ENCODE measurements around the gene PPFIA1.
A peak's percentile ranks its signal among the peaks of the same experiment; 100 is the strongest.

Gene PPFIA1

DNA sequence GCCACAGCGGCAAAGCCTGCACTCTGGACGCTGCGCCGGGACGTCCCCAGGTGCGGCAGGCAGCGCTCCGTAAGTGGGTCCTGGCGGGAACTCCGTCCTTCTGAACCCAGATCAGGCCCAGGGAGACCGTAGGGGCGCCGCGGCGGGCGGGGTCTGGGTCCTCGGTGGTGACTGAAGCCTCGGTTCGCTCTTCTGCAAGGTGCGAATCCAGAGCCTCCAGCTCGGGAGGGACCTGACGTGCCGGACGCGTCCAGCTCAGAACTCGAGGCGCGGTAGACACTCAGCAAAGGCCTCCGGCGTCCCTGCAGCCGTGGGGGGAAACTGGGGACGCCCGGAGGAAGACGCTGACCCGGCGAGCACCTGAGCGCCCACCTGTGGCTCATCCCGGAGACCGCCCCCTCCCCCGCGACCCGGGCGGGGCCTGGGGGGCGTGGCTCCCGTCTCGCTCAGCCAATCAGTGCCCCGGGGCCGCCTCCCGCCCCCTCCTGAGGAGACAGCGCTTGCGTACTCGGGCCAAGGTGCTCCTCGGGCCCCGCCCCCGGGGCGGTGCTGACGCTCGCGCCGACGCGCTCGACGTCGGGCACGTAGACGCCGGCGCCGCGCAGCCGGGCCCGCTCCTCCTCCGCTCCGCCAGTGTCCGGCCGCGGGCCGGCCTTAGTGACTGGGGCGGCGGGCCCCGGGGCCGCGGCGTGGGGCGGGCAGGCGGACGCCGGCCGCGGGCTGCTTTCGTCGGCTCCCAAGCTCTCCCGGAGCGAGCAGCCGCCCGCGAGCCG is at the start of gene PPFIA1:
PPFIA1 (plus strand) TSS at position 587 of the 773 bp plus-strand sequence. CDS start 1,483 bp downstream, outside the sequence.
- DNase-seq = peak; percentile 91

DNA sequence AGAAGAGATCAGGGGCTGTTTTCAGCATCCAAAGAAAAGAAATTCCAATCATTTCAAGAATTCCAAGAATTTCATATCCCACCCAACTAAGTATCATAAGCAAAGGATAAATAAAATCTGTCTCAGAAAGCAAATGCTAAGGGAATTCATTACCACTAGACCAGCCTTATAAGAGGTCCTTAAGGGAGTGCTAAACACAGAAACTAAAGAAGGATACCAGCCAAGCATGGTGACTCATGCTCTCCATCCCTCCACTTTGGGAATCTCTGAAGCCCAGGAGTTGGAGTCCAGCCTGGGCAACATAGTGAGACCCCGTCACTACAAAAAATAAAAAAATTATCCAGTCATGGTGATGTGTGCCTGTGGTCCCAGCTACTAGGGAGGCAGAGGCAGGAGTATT is 49.6 kb upstream of the PPFIA1 start:
- no peak for DNase-seq

DNA sequence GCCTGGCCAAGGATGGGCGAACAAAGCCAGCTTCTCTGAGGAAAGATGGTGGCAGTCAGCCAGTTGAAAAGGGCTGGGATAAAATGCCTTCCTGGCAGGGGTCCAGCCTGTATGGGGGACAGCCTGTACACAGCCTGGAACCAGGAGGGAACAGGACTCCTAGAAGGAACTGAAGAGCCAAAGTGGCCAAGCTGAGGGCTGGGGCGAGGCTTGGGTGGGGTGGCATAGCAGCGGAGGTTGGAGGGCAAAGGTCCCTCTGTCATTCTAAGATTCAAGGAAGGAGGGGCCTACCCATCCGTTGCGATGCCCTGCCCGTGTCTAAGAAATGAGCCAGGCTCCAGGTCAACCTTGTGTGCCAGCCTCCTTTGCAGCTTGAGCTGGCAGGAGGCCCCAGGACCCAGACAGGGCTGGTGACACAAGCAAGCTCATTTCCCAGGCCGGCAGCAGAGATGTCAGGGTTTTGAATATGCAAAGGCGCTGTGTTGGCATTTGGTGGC is 44.8 kb upstream of the PPFIA1 start:
- no peak for DNase-seq

GRCh38 chr11:70226183-70226582 is 44.3 kb upstream of the PPFIA1 start:
- DNase-seq = no peak

GRCh38 chr11:70226967-70227366 is 43.5 kb upstream of the PPFIA1 start:
- no peak for DNase-seq

GRCh38 chr11:70229737-70230136 is 40.8 kb upstream of the PPFIA1 start:
- DNase-seq = no peak

DNA sequence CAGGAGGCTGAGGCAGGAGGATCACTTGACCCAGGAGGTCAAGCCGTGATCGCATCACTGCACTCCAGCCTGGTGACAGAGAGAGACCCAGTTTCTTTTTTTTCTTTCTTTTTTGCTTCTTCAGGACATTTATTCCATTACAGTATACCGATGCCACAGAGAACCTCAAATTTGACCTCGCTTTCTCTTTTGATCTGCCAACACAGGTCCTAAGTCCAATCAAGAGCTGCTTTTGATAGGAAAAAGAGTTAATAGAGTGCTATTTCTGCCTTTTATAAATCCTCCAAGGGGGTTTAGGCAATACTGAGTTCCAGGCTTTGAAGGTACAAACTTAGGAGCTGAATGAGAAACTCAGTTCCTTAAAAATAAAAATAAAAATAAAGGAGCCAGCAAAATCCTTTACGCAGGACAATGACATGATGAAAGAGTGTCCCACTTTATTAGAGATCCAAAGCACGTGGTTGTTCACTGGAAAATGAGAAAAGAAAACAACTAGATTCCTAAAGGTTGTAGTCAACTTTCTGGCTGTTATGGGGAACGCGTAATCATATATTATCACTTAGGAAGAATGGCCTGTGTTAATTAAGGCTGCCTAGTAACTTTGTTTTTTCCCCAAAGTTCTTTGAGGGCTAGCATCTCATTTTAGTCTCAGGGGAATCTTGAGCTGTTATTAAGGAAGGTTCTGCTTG is 40.2 kb upstream of the PPFIA1 start:
- DNase-seq = no peak

DNA sequence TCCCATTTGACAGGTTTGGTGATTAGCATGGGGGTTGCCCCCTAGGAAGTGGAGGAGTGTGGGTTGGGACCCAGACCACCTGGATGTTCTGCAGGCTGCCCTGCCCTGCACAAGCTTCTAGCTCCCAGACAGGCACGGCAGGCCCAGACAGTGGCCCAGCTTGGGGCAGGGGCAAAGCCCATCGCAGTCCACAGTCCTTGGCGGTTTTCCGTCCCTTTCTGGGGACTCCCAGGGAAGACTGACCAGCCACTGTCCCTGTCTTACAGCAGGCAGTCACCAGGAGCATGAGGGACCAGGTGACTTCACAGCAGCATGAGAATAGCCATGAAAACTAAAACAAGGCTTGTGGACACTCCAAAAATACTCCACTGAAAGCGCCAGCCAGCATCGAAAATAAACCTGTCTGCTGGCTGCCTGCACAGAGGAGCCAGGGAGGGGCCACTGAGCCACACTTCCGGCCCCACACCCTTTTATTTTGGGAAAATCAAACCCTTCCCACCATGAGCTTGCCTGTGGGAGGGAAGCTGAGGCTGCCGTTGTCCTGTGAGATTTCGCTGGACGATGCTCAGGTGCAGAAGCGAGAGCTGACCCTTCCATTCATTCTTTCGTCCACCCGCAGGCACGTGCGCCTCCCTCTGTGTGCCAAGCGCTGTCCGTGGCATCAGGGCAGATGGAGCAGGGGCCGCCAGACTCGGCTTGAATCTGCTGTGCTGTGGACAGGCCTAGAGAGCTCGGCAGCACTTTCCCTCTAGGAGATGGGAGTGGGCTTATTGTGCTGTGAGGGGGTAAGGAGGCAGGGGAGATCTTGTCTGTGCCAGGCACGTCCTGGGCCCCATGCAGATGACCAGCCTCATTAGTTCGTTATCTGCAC is 39.4 kb upstream of the PPFIA1 start:
- no peak for DNase-seq

GRCh38 chr11:70233034-70233433 is 37.5 kb upstream of the PPFIA1 start:
- DNase-seq = no peak

- no peak for DNase-seq
Observed at GRCh38 chr11:70233511-70233934, 37.0 kb upstream of the PPFIA1 start.

GRCh38 chr11:70233962-70234361 is 36.5 kb upstream of the PPFIA1 start:
- no peak for DNase-seq

GRCh38 chr11:70240337-70240736 is 30.2 kb upstream of the PPFIA1 start:
- no peak for DNase-seq

- DNase-seq = no peak
Observed at GRCh38 chr11:70241709-70242108, 28.8 kb upstream of the PPFIA1 start.

GRCh38 chr11:70242885-70243284 is 27.6 kb upstream of the PPFIA1 start:
- DNase-seq = no peak

DNA sequence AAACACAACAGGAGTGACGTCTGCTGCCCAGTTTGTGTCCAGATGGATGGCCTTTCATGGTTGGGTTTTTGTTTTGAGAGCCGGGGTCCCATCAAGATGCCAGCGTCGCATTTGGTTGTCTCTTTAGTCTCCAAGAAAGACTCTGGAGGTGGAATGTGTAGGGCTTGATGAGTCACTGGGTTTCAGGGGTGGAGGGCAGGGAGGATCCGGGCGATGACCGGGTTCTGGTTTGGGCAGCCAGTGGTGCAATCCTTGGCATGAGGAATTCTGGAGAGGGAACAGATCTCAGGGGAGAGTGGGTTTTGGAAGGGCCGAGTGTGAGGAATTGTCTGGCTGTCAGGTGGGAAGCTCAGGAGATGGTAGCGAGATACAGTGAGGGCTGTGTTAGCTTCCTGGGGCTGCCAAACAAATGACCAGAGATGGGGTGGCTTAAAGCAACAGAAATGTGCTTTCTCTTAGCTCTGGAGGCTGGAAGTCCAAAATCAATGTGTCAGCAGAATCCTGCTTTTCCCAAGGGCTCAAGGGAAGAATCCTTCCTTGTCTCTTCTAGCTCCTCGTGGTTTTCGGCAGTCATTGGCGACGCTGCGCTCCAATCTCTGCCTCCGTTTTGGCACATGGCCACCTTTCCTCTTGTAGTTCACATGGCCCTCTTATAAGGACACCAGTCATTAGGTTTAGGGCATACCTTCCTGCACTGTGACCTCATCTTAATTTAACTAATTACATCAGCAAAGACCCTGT is 26.4 kb upstream of the PPFIA1 start:
- DNase-seq = no peak

- DNase-seq = no peak
Observed at GRCh38 chr11:70244698-70245097, 25.8 kb upstream of the PPFIA1 start.

GRCh38 chr11:70246196-70246595 is 24.3 kb upstream of the PPFIA1 start:
- DNase-seq = no peak

DNA sequence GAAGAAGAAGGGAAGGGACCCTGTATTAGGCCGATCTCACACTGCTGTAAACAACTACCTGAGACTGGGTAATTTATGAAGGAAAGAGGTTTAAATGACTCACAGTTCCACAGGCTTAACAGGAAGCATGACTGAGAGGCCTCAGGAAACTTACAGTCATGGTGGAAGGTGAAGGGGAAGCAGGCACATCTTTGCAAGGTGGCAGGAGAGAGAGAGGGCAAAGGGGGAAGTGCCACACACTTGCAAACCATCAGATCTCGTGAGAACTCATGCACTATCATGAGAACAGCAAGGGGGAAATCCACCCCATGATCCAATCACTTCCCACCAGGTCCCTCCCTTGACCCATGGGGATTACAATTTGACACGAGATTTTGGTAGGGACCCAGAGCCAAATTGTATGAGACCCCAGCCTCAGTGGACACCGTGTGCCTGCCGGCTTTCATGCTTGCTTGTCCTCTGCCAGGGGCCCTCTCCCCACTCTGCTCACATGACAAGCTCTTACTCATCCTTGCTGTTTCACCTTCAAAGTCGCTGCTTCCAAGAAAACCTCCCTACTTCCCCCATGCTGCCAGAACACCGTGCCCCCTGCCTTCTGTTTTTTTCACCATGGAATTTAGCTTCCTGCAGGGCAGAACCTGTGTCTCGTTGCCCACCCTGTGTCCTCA is 23.3 kb upstream of the PPFIA1 start:
- no peak for DNase-seq

- no peak for DNase-seq
Observed at GRCh38 chr11:70247710-70248072, 22.8 kb upstream of the PPFIA1 start.

DNA sequence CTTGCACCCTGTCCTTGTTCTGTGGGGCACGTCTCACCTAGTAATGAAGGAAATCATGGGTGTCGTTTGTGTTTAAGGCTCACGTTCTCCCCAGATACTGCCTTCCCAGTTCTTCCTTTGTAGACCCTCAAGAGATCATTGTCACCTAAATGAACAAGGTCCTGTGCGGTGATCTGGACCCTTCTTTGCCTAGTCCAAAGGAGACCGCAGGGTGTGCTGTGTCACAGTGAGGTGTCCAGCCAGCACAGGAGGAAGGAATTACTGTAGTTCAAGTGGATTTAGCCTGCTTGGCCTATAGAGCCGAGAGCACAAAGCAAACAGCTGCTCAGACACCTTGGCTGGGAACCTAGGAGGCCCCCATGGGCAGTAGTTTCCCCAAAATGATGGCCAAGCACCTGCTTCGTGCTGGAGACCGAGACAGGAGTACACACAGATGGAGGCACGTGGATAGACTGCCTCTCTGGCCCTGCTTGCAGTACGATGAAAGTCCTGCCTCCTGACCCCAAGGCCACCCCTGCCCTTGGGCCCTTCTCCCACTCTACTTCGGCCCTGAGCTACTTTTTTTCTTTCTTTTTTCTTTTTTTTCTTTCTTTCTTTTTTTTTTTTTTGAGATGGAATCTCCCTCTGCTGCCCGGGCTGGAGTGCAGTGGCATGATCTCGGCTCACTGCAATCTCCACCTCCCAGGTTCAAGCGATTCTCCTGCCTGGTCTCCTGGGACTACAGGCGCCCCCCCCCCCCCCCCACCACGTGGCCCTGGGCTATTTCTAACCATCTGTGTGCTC is 19.4 kb upstream of the PPFIA1 start:
- no peak for DNase-seq

DNA sequence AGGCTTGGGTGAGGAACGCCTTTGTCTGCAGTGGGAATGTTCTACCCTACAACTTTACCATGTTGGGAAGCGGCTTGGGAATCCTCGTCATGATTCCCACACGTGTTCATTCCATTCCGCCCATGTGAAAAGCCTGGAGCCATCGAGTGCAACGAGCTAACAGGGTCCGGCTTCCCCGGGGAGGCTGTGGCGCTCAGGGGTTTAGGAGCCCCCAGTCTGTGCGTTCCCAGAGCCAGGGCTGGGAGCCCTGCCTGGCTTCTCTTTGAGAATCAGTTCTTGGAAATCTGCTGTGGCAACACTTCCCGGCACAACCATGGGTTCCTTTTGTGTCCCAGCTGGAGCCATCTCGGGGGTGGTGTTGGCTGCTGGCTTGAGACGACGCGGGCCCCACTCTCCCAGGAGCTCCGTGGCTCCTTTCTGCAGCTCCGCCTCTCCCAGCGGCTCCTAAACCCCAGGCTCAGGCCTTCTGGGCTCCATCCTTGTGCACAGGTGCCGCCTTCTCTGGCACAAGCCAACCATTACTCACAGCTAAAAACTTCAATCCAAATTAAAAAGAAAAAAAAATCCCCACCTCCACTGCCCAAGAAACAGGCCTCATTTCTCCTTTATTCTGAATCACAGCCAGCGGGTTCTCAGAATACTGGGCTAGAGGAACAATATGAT is 18.7 kb upstream of the PPFIA1 start:
- DNase-seq = no peak
